D721Med (cell line): Measurements from ENCODE around the gene EAF2.

Experiments used
- DNase-seq: peaks from one replicate; pipeline ENCODE4 v3.0.0; 2011; ENCODE audit warnings: low spot score; ENCODE audit not compliant: insufficient read length
- FAIRE-seq: peaks from 2 replicates; lab custom pipeline; 2011; peaks lifted over from hg19 to GRCh38; lab: Jason Lieb, UNC
- TF ChIP-seq, protein P1 (sequence below): IDR thresholded peaks from 2 replicates; pipeline ENCODE4 v1.5.1; 2012; ENCODE audit warnings: mild to moderate bottlenecking, control low read depth; ENCODE audit not compliant: insufficient read depth; ENCODE audit errors: missing control alignments

Gene EAF2

GRCh38 chr3:121809249-121809648 lies 25.8 kb upstream of the EAF2 start:
- FAIRE-seq: no peak
- TF ChIP-seq, protein P1, sequence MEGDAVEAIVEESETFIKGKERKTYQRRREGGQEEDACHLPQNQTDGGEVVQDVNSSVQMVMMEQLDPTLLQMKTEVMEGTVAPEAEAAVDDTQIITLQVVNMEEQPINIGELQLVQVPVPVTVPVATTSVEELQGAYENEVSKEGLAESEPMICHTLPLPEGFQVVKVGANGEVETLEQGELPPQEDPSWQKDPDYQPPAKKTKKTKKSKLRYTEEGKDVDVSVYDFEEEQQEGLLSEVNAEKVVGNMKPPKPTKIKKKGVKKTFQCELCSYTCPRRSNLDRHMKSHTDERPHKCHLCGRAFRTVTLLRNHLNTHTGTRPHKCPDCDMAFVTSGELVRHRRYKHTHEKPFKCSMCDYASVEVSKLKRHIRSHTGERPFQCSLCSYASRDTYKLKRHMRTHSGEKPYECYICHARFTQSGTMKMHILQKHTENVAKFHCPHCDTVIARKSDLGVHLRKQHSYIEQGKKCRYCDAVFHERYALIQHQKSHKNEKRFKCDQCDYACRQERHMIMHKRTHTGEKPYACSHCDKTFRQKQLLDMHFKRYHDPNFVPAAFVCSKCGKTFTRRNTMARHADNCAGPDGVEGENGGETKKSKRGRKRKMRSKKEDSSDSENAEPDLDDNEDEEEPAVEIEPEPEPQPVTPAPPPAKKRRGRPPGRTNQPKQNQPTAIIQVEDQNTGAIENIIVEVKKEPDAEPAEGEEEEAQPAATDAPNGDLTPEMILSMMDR: no peak
- DNase-seq: no peak

DNA sequence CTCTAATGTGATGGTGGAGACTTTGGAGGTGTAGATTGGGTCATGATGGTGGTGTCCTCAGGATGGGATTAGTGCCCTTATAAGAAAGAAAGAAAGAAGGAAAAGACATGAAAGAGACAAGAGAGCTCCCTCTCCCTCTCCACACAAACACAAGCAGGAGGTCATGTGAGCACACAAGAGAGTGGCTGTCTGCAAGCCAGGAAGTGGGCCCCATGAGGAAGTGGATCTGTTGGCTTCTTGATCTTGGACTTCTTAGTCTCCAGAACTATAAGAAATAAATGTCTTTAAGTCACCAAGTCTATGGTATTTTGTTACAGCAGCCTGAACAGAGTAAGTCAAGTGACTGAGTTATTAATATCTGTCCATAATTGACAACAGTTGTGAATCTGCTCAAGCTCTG lies 17.3 kb upstream of the EAF2 start:
- FAIRE-seq (no peak), DNase-seq (no peak)
- TF ChIP-seq, protein P1: no peak

GRCh38 chr3:121818578-121818977 lies 16.4 kb upstream of the EAF2 start:
- FAIRE-seq (no peak), DNase-seq (no peak)

GRCh38 chr3:121819236-121819635 lies 15.8 kb upstream of the EAF2 start:
- FAIRE-seq (no peak), DNase-seq (no peak)
- TF ChIP-seq, protein P1: no peak

More at GRCh38 chr3:121818578-121818977, 16.4 kb upstream of the EAF2 start:
- TF ChIP-seq, protein P1: no peak

- FAIRE-seq: no peak
- TF ChIP-seq, protein P1: no peak
- no peak for DNase-seq
Observed at GRCh38 chr3:121821421-121822199, 13.4 kb upstream of the EAF2 start.

GRCh38 chr3:121822973-121823372 lies 12.0 kb upstream of the EAF2 start:
- DNase-seq: no peak
- FAIRE-seq: no peak
- TF ChIP-seq, protein P1: no peak

DNA sequence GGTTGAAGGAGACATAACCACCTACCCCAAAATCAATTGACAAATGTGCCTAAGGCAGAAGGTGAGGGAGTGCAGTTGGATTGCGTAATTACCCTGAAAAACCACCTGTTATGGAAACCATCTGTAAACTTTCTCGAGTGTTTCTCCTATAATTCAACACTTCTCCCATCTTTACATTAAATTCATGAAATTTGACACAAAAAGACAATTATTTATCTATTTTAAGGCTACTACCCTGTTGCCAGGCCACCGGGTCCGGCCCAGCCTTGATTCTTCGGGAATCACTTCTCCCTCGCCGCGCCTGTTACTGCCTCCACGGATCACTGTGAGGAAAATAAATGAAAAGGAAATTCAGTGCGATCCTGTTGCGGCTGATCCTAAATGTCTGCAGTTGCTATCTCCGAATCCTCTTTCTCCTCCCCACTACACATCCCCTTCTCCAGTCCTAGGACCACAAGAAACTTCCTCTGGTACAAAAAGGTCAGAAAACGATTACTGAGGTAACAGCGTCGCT lies 795 bp upstream of the EAF2 start:
- TF ChIP-seq, protein P1: no peak
- DNase-seq: no peak
- no peak for FAIRE-seq
